Activated CD4-positive, alpha-beta T cell treated with anti-CD3 and anti-CD28 coated beads for 36 hours (primary cell): ENCODE data around the gene HMGCS1. TPM values are rescaled to one million over a fixed set of nuclear protein-coding genes. Genes with fewer than 3 reads are reported as not detected.
A peak's percentile ranks its signal among the peaks of the same experiment; 100 is the strongest.
"Not testable (repeated sequence)": the region's sequence is repeated elsewhere in the genome, so short reads cannot be mapped to it uniquely, and the experiment has no call there.

ENCODE experiments used
- ATAC-seq: fragments of 200-7000 bp; cut with Tn5 transposase; one replicate; pipeline ENCODE4 v1.10.0; 2021; ENCODE audit warnings: mild to moderate bottlenecking, moderate library complexity
- CTCF ChIA-PET: fragments of 350-600 bp; sonication (Branson Sonifier 250); formaldehyde crosslinking; loops from one replicate; lab custom pipeline; 2021; ENCODE audit warnings: antibody characterized with exemption; lab: Charles Lee
- POLR2A ChIA-PET: fragments of 350-600 bp; sonication (Branson Sonifier 250); formaldehyde crosslinking; loops from one replicate; lab custom pipeline; 2021; ENCODE audit warnings: antibody characterized with exemption, inconsistent platforms; lab: Charles Lee
- DNase-seq: peaks from one replicate; pipeline ENCODE4 v3.0.0-alpha.2; 2020
- H3K27ac Mint-ChIP-seq: one replicate; pipeline ENCODE4 v1.8.0; 2021; ENCODE audit warnings: mixed read lengths
- H3K27me3 Mint-ChIP-seq: one replicate; pipeline ENCODE4 v1.8.0; 2021; ENCODE audit warnings: mixed read lengths
- H3K36me3 Mint-ChIP-seq: one replicate; pipeline ENCODE4 v1.8.0; 2021; ENCODE audit warnings: low read depth, mixed read lengths
- H3K4me1 Mint-ChIP-seq: one replicate; pipeline ENCODE4 v1.8.0; 2021; ENCODE audit warnings: mixed read lengths
- H3K4me3 Mint-ChIP-seq: one replicate; pipeline ENCODE4 v1.8.0; 2021; ENCODE audit warnings: mild to moderate bottlenecking, moderate library complexity, mixed read lengths
- H3K9me3 Mint-ChIP-seq: one replicate; pipeline ENCODE4 v1.8.0; 2021; ENCODE audit warnings: low read depth, mixed read lengths
- intact Hi-C, 2 experiments: fragments of 100-400 bp; cut with DNase I in 1 of 2; cut with micrococcal nuclease in 1 of 2; formaldehyde crosslinking; loops; one replicate each; pipeline versions ENCODE4 v1.14.2 to v1.15.1; 2022 to 2024; cut with DNase I, micrococcal nuclease
- total RNA-seq, 2 experiments: library from RNA; stranded (reverse); gene quantifications; one replicate each; pipeline ENCODE4 v1.2.3, GENCODE V29; 2021

The HMGCS1 gene
- total RNA-seq, 2 experiments from 2014 or later, result 95.2 to 102 TPM

DNA sequence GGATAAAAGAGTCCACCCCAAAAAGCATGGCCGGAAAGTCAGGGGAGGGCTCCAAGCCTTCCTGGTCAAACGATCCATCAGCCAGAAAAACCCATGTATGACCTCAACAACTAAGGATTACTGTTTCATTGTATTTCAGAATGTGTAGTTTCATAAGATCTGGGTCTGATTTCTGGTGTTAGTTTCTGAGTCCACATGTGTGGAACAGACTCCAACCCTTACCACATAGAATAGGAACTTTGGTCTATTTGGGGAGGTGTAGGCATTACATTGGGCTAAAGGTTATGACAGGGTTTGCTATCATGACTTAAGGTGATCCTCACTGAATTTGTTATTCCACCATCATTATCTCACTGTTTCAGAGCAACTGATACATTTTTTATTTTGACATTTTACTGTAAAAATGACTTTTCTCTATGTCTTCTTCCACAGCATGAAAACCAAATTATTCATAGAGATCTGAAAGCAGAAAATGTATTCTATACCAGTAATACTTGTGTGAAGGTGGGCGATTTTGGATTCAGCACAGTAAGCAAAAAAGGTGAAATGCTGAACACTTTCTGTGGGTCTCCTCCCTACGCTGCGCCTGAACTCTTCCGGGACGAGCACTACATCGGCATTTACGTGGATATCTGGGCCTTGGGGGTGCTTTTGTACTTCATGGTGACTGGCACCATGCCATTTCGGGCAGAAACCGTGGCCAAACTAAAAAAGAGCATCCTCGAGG lies 33.5 kb downstream of the HMGCS1 start:
- intact Hi-C loops, result no loop called here
- Mint-ChIP-seq H3K9me3 (no peaks in the 10 kb centered on the region), H3K27ac (no peak overlapping the region), H3K4me3 (no peak overlapping the region), H3K4me1 (peaks cover 11% of the 10 kb centered on the region), H3K27me3 (peaks cover 4% of the 10 kb centered on the region), H3K36me3 (peaks cover 1% of the 10 kb centered on the region)
- no peak for DNase-seq
- no peak for ATAC-seq
- CTCF ChIA-PET, result no interaction called here
- POLR2A ChIA-PET, result no interaction called here

GRCh38 chr5:43275391-43275790 lies 37.8 kb downstream of the HMGCS1 start:
- no peaks in the 10 kb centered on the region for H3K9me3 Mint-ChIP-seq
- peaks cover 9% of the 10 kb centered on the region for H3K27me3 Mint-ChIP-seq
- CTCF ChIA-PET, result no interaction called here
- H3K4me3 Mint-ChIP-seq, result no peak overlapping the region
- H3K4me1 Mint-ChIP-seq, result no peaks in the 10 kb centered on the region
- DNase-seq (no peak), ATAC-seq (no peak)
- intact Hi-C loops, result no loop called here
- H3K27ac Mint-ChIP-seq, result no peak overlapping the region
- POLR2A ChIA-PET, result no interaction called here
- no peaks in the 10 kb centered on the region for H3K36me3 Mint-ChIP-seq

DNA sequence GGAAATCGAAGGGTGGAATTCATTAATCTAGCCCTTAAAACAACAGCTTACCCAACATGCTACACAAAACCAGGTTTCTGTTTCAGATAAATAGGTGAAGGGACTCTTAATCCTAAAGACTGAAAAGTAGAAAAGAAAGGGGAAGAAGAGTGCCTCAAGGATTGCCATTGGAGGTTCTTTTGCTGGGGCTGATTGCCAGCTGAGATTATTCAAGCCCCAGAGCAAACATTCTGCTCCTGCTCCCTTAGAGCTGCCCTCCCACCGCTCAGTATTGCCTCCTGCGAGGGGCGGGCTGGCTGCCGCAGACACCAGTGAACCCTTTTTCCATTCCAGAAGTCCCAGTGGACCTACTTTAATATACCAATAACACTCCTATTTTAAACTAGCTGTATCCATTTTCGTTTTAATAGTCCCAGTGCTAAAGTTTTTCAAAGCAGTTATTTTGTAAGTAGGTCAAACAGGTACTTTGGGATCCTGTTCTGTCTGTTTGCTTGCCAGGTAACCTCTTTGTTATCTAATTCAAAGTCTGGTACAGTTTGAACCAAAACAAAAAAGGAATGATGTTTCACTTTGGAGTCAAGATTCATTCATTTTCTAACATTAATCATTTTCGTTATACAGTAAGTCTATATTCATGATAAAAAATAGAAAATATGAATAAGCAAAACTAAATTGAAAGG lies 38.6 kb downstream of the HMGCS1 start:
- Mint-ChIP-seq H3K27ac (no peak overlapping the region), H3K27me3 (peaks cover 9% of the 10 kb centered on the region), H3K9me3 (no peaks in the 10 kb centered on the region), H3K36me3 (no peaks in the 10 kb centered on the region), H3K4me3 (no peak overlapping the region), H3K4me1 (no peaks in the 10 kb centered on the region)
- CTCF ChIA-PET, result interaction anchor here (1.0 to 1.2 kb wide), 2 partner anchors 79 to 100 kb away, joined by 3 to 4 read pairs; no protein-coding TSS in a partner anchor
- DNase-seq (no peak), ATAC-seq (no peak)
- POLR2A ChIA-PET, result no interaction called here
- intact Hi-C loops, result no loop called here

DNA sequence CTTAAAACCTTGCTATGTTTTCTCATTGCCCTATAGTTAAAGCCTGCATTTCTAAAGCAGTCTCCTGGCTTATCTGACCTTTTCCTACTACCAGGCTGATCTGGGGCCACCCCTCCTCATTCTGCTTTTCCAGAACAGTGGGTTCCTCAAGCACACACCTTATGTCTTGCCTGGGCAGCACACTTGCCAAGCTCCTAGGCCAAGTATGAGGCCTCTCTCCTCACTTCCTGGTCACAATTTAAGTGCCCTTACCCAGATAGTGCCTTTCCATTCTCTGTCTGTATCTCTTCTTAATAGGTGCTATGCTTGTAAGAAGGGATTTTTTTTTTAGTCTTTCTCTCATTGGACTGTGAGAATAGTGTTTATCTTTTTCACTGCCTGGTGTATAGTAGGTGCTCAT lies 39.7 kb downstream of the HMGCS1 start:
- ATAC-seq (no peak), DNase-seq (no peak)
- Mint-ChIP-seq H3K36me3 (no peaks in the 10 kb centered on the region), H3K9me3 (no peaks in the 10 kb centered on the region), H3K27me3 (peaks cover 9% of the 10 kb centered on the region), H3K4me3 (no peak overlapping the region), H3K4me1 (no peaks in the 10 kb centered on the region), H3K27ac (no peak overlapping the region)
- ChIA-PET CTCF (interaction anchor here (1.0 kb wide), 1 partner anchor 101 kb away, joined by 3 read pairs; no protein-coding TSS in a partner anchor), POLR2A (no interaction called here)
- intact Hi-C loops, result no loop called here

GRCh38 chr5:43270645-43271044 lies 42.6 kb downstream of the HMGCS1 start:
- no peaks in the 10 kb centered on the region for H3K4me1 Mint-ChIP-seq
- no peak overlapping the region for H3K27ac Mint-ChIP-seq
- peaks cover 5% of the 10 kb centered on the region for H3K9me3 Mint-ChIP-seq
- no peaks in the 10 kb centered on the region for H3K36me3 Mint-ChIP-seq
- ATAC-seq, result no peak
- DNase-seq, result no peak
- CTCF ChIA-PET, result no interaction called here
- peaks cover 17% of the 10 kb centered on the region for H3K27me3 Mint-ChIP-seq
- H3K4me3 Mint-ChIP-seq, result no peak overlapping the region
- intact Hi-C loops, result no loop called here
- POLR2A ChIA-PET, result no interaction called here

DNA sequence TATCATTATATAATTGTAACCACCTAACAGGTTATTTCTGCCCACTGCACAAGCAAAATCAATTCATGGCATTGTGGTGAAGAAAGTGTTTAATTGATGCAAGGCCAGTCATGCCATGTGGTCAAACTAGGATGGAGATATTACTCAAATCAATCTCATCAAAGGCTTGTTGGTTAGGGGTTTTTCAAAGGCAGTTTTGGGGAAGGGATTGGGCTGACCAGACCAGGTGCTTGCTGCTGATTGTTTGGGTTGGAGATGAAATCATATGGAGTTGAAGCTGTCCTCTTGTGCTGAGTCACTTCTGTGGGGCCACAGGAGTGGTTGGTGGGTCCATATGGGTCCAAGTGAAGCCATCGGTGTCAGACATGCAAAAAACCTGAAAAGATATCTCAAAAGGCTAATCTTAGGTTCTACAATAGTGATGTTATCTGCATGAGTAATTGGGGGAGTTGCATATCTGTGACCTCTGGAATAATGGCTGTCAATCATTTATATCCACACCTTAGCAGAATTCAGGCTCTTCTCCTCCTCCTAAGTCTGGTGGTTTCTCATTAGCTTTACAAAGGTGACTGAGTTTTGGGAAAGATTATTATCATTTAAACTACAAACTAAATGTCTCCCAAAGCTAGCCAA lies 44.9 kb downstream of the HMGCS1 start:
- Mint-ChIP-seq H3K36me3 (no peaks in the 10 kb centered on the region), H3K9me3 (peaks cover 5% of the 10 kb centered on the region), H3K27me3 (peaks cover 29% of the 10 kb centered on the region), H3K27ac (no peak overlapping the region), H3K4me1 (no peaks in the 10 kb centered on the region), H3K4me3 (no peak overlapping the region)
- ATAC-seq (no peak), DNase-seq (no peak)
- POLR2A ChIA-PET, result no interaction called here
- CTCF ChIA-PET, result no interaction called here
- intact Hi-C loops, result no loop called here

DNA sequence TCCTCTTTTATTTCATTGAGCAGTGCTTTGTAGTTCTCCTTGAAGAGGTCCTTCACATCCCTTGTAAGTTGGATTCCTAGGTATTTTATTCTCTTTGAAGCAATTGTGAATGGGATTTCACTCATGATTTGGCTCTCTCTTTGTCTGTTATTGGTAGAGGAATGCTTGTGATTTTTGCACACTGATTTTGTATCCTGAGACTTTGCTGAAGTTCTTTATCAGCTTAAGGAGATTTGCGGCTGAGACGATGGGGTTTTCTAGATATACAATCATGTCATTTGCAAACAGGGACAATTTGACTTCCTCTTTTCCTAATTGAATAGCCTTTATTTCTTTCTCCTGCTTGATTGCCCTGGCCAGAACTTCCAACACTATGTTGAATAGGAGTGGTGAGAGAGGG lies 50.9 kb downstream of the HMGCS1 start:
- peaks cover 34% of the 10 kb centered on the region for H3K27me3 Mint-ChIP-seq
- H3K4me1 Mint-ChIP-seq, ATAC-seq, intact Hi-C loops, H3K36me3 Mint-ChIP-seq, H3K4me3 Mint-ChIP-seq, H3K9me3 Mint-ChIP-seq, CTCF ChIA-PET, POLR2A ChIA-PET, H3K27ac Mint-ChIP-seq, DNase-seq: not testable (repeated sequence)

- H3K27ac Mint-ChIP-seq, result no peak overlapping the region
- no peaks in the 10 kb centered on the region for H3K9me3 Mint-ChIP-seq
- peaks cover 33% of the 10 kb centered on the region for H3K27me3 Mint-ChIP-seq
- H3K4me1 Mint-ChIP-seq, result no peaks in the 10 kb centered on the region
- H3K36me3 Mint-ChIP-seq, result no peaks in the 10 kb centered on the region
- DNase-seq (no peak), ATAC-seq (peak; percentile 33)
- H3K4me3 Mint-ChIP-seq, result no peak overlapping the region
- ChIA-PET CTCF (interaction anchor here (1.1 kb wide), 1 partner anchor 374 kb away, joined by 3 read pairs; no protein-coding TSS in a partner anchor), POLR2A (no interaction called here)
- intact Hi-C loops, result no loop called here
These were observed 55.1 kb downstream of the HMGCS1 start for GRCh38 chr5:43258116-43258515.

DNA sequence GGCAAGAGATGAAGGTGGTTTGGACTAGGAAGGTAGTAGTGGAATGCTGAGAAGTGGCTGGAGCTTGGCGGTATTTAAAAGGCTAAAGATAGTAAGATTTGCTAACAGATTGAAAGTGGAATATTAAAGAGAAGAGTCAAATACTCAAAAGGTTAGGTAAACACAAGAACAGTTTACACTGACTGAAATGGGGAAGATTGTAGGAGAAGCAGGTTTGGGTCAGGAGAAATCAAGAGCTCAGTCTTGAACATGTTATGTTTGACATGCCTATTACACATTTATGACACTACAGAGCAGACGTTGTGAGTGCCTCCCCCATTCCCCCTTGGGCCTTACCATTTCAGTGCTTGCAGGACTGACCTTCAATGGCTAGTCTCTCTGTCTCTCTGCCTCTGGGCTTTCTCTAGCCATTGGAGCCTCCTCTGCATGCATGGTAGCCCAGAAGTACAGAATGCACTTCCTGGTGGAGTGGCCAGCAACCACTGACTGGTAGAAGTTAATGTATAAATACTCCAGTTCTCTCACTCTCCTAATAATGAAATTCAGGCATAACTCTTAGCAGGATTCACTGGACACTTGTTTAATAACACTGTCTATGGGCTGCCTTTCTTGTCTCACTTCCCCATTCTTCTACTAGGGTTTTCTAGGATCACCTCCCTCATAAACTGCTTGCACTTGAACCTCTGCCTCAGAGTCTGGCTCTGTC lies 56.8 kb downstream of the HMGCS1 start:
- intact Hi-C loops, result no loop called here
- Mint-ChIP-seq H3K27ac (no peak overlapping the region), H3K4me1 (no peaks in the 10 kb centered on the region), H3K36me3 (no peaks in the 10 kb centered on the region), H3K4me3 (no peak overlapping the region), H3K27me3 (peaks cover 27% of the 10 kb centered on the region), H3K9me3 (no peaks in the 10 kb centered on the region)
- no peak for ATAC-seq
- ChIA-PET POLR2A (no interaction called here), CTCF (interaction anchor here (1.4 kb wide), 1 partner anchor 228 kb away, joined by 3 read pairs; the partner anchor contains the start of gene TMEM267)
- DNase-seq, result no peak

DNA sequence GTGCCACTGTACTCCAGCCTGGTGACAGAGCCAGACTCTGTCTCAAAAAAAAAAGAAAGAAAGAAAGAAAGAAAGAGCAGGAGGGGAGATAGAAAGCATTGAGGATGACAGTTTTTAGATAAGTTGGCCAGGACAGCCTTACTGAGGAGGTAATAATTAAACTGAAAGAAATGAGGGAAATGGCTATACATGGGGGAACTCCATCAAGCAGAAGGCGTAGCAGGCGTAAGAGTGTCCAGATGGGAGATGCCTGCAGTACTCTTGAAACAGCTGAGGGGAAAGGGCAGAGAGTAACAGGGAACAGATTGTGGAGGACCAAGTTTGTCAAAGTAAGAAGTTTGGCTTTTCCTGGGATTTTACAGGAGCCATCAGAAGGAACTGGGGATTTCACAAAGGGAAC lies 57.5 kb downstream of the HMGCS1 start:
- ChIA-PET CTCF (interaction anchor here (1.4 kb wide), 1 partner anchor 228 kb away, joined by 3 read pairs; the partner anchor contains the start of gene TMEM267), POLR2A (no interaction called here)
- H3K9me3 Mint-ChIP-seq, result no peaks in the 10 kb centered on the region
- peaks cover 27% of the 10 kb centered on the region for H3K27me3 Mint-ChIP-seq
- H3K27ac Mint-ChIP-seq, result no peak overlapping the region
- DNase-seq (no peak), ATAC-seq (no peak)
- intact Hi-C loops, result no loop called here
- no peaks in the 10 kb centered on the region for H3K4me1 Mint-ChIP-seq
- no peaks in the 10 kb centered on the region for H3K36me3 Mint-ChIP-seq
- H3K4me3 Mint-ChIP-seq, result no peak overlapping the region

DNA sequence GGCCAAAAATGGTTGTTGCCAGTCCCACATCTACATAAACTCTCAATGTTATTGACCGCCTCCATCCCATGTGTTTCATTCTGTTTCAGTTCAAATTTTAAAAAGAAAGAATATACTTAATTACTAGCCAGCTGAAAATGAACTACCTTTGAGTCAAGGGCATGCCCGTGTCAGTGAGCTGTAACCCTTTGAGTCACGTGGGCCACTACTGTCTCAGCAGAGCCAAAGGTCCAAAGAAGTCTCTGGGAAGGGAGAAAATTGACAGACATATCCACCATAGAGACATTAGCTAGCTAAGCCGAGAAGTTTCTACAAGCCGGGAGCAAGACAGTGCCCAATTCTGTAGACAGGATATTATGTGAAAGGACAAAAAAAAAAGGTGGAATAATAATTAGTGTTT lies 61.5 kb downstream of the HMGCS1 start:
- Mint-ChIP-seq H3K4me3 (no peak overlapping the region), H3K27ac (no peak overlapping the region), H3K27me3 (peaks cover 14% of the 10 kb centered on the region), H3K9me3 (no peaks in the 10 kb centered on the region), H3K36me3 (no peaks in the 10 kb centered on the region), H3K4me1 (no peaks in the 10 kb centered on the region)
- CTCF ChIA-PET, result no interaction called here
- POLR2A ChIA-PET, result no interaction called here
- DNase-seq (no peak), ATAC-seq (no peak)
- intact Hi-C loops, result no loop called here
